GM21515 (cell line): ENCODE results near the gene RHBG.

ENCODE experiments used
- ATAC-seq: cut with Tn5 transposase; IDR thresholded peaks from one replicate; pipeline ENCODE4 v1.9.1; 2021; ENCODE audit not compliant: unreplicated experiment

RHBG gene

GRCh38 chr1:156386134-156386901, 17.3 kb downstream of the RHBG start:
- ATAC-seq: no peak

- no peak for ATAC-seq
Measured at GRCh38 chr1:156386949-156387869, 18.2 kb downstream of the RHBG start.

- no peak for ATAC-seq
Measured at GRCh38 chr1:156387870-156388173, 18.8 kb downstream of the RHBG start.

GRCh38 chr1:156388174-156389137, 19.4 kb downstream of the RHBG start:
- no peak for ATAC-seq

- no peak for ATAC-seq
Measured at GRCh38 chr1:156389311-156389710, 20.3 kb downstream of the RHBG start.

GRCh38 chr1:156390469-156391365, 21.7 kb downstream of the RHBG start:
- ATAC-seq: no peak

- no peak for ATAC-seq
Measured at GRCh38 chr1:156391366-156391677, 22.3 kb downstream of the RHBG start.

GRCh38 chr1:156391701-156392100, 22.7 kb downstream of the RHBG start:
- no peak for ATAC-seq

GRCh38 chr1:156392452-156392853, 23.4 kb downstream of the RHBG start:
- ATAC-seq: no peak

GRCh38 chr1:156393095-156393494, 24.1 kb downstream of the RHBG start:
- no peak for ATAC-seq

GRCh38 chr1:156394082-156394481, 25.1 kb downstream of the RHBG start:
- ATAC-seq: no peak

- no peak for ATAC-seq
Measured at GRCh38 chr1:156394835-156395461, 25.9 kb downstream of the RHBG start.

GRCh38 chr1:156399355-156400125, 30.5 kb downstream of the RHBG start:
- no peak for ATAC-seq

GRCh38 chr1:156400191-156400935, 31.4 kb downstream of the RHBG start:
- no peak for ATAC-seq

- no peak for ATAC-seq
Measured at GRCh38 chr1:156401041-156401574, 32.1 kb downstream of the RHBG start.

GRCh38 chr1:156401681-156402081, 32.7 kb downstream of the RHBG start:
- ATAC-seq: no peak

- no peak for ATAC-seq
Measured at GRCh38 chr1:156402331-156403020, 33.5 kb downstream of the RHBG start.
